ENCODE measurements around the gene C4BPB. TPM values are rescaled to one million over a fixed set of nuclear protein-coding genes. Genes with fewer than 3 reads are reported as not detected.
"Not testable (repeated sequence)": the region's sequence is repeated elsewhere in the genome, so short reads cannot be mapped to it uniquely, and the experiment has no call there.

C4BPB gene, protein sequence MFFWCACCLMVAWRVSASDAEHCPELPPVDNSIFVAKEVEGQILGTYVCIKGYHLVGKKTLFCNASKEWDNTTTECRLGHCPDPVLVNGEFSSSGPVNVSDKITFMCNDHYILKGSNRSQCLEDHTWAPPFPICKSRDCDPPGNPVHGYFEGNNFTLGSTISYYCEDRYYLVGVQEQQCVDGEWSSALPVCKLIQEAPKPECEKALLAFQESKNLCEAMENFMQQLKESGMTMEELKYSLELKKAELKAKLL
- 0.84 TPM for total RNA-seq

- Histone ChIP-seq H3K9me3 (ENCODE audit: low read depth, low read length) (no peaks in the 10 kb centered on the region), H3K4me1 (ENCODE audit: insufficient read depth, low read length) (peaks cover 16% of the 10 kb centered on the region), H3K27me3 (ENCODE audit: insufficient read depth, low read length) (peaks cover 6% of the 10 kb centered on the region), H3K4me3 (ENCODE audit: low read length) (no peak within 1 kb of the TSS)
Measured at GRCh38 chr1:207088701-207089626, at the start of gene C4BPB. Gene C4BPB, plus strand, starts transcription at chr1:207088860. Its CDS starts 672 bp downstream, at chr1:207089532.

GRCh38 chr1:207039380-207040180, 49.1 kb upstream of the C4BPB start:
- no peaks in the 10 kb centered on the region for H3K4me1 ChIP-seq (ENCODE audit: insufficient read depth, low read length)
- H3K4me3 ChIP-seq (ENCODE audit: low read length): no peak overlapping the region

GRCh38 chr1:207040181-207040533, 48.5 kb upstream of the C4BPB start:
- Histone ChIP-seq H3K4me1 (ENCODE audit: insufficient read depth, low read length) (no peaks in the 10 kb centered on the region), H3K9me3 (ENCODE audit: low read depth, low read length) (no peaks in the 10 kb centered on the region), H3K4me3 (ENCODE audit: low read length) (no peak overlapping the region), H3K27me3 (ENCODE audit: insufficient read depth, low read length) (no peaks in the 10 kb centered on the region)

More at GRCh38 chr1:207039380-207040180, 49.1 kb upstream of the C4BPB start:
- H3K27me3 ChIP-seq (ENCODE audit: insufficient read depth, low read length): no peaks in the 10 kb centered on the region
- no peaks in the 10 kb centered on the region for H3K9me3 ChIP-seq (ENCODE audit: low read depth, low read length)

DNA sequence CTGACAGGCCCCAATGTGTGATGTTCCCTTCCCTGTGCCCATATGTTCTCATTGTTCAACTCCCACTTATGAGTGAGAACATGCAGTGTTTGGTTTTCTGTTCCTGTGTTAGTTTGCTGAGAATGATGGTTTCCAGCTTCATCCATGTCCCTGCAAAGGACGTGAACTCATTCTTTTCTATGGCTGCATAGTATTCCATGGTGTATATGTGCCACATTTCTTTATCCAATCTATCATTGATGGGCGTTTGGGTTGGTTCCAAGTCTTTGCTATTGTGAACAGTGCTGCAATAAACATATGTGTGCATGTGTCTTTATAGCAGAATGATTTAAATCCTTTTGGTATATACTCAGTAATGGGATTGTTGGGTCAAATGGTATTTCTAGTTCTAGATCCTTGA, 47.3 kb upstream of the C4BPB start:
- not testable (repeated sequence) for H3K4me3 ChIP-seq (ENCODE audit: low read length); H3K4me1 ChIP-seq (ENCODE audit: insufficient read depth, low read length); H3K27me3 ChIP-seq (ENCODE audit: insufficient read depth, low read length); H3K9me3 ChIP-seq (ENCODE audit: low read depth, low read length)

GRCh38 chr1:207045453-207045852, 43.2 kb upstream of the C4BPB start:
- Histone ChIP-seq H3K4me1 (ENCODE audit: insufficient read depth, low read length) (peaks cover 7% of the 10 kb centered on the region), H3K27me3 (ENCODE audit: insufficient read depth, low read length) (no peaks in the 10 kb centered on the region), H3K9me3 (ENCODE audit: low read depth, low read length) (no peaks in the 10 kb centered on the region), H3K4me3 (ENCODE audit: low read length) (no peak overlapping the region)

GRCh38 chr1:207047505-207047904, 41.2 kb upstream of the C4BPB start:
- Histone ChIP-seq H3K27me3 (ENCODE audit: insufficient read depth, low read length) (no peaks in the 10 kb centered on the region), H3K9me3 (ENCODE audit: low read depth, low read length) (no peaks in the 10 kb centered on the region), H3K4me3 (ENCODE audit: low read length) (no peak overlapping the region), H3K4me1 (ENCODE audit: insufficient read depth, low read length) (peaks cover 22% of the 10 kb centered on the region)

- no peaks in the 10 kb centered on the region for H3K27me3 ChIP-seq (ENCODE audit: insufficient read depth, low read length)
- H3K9me3 ChIP-seq (ENCODE audit: low read depth, low read length): no peaks in the 10 kb centered on the region
- H3K4me1 ChIP-seq (ENCODE audit: insufficient read depth, low read length): peaks cover 24% of the 10 kb centered on the region
- H3K4me3 ChIP-seq (ENCODE audit: low read length): no peak overlapping the region
Measured at GRCh38 chr1:207048041-207048440, 40.6 kb upstream of the C4BPB start.

GRCh38 chr1:207049054-207049453, 39.6 kb upstream of the C4BPB start:
- no peaks in the 10 kb centered on the region for H3K9me3 ChIP-seq (ENCODE audit: low read depth, low read length)
- no peaks in the 10 kb centered on the region for H3K27me3 ChIP-seq (ENCODE audit: insufficient read depth, low read length)
- no peak overlapping the region for H3K4me3 ChIP-seq (ENCODE audit: low read length)
- peaks cover 33% of the 10 kb centered on the region for H3K4me1 ChIP-seq (ENCODE audit: insufficient read depth, low read length)

- Histone ChIP-seq H3K4me1 (ENCODE audit: insufficient read depth, low read length) (peaks cover 37% of the 10 kb centered on the region), H3K27me3 (ENCODE audit: insufficient read depth, low read length) (no peaks in the 10 kb centered on the region), H3K4me3 (ENCODE audit: low read length) (no peak overlapping the region), H3K9me3 (ENCODE audit: low read depth, low read length) (no peaks in the 10 kb centered on the region)
Measured at GRCh38 chr1:207049514-207049913, 39.1 kb upstream of the C4BPB start.

GRCh38 chr1:207049974-207050391, 38.7 kb upstream of the C4BPB start:
- H3K27me3 ChIP-seq (ENCODE audit: insufficient read depth, low read length): no peaks in the 10 kb centered on the region
- peak overlapping the region; percentile 77 for H3K4me3 ChIP-seq (ENCODE audit: low read length)
- no peaks in the 10 kb centered on the region for H3K9me3 ChIP-seq (ENCODE audit: low read depth, low read length)
- peaks cover 42% of the 10 kb centered on the region for H3K4me1 ChIP-seq (ENCODE audit: insufficient read depth, low read length)

- peaks cover 48% of the 10 kb centered on the region for H3K4me1 ChIP-seq (ENCODE audit: insufficient read depth, low read length)
Measured at GRCh38 chr1:207050480-207051190, 38.0 kb upstream of the C4BPB start.

DNA sequence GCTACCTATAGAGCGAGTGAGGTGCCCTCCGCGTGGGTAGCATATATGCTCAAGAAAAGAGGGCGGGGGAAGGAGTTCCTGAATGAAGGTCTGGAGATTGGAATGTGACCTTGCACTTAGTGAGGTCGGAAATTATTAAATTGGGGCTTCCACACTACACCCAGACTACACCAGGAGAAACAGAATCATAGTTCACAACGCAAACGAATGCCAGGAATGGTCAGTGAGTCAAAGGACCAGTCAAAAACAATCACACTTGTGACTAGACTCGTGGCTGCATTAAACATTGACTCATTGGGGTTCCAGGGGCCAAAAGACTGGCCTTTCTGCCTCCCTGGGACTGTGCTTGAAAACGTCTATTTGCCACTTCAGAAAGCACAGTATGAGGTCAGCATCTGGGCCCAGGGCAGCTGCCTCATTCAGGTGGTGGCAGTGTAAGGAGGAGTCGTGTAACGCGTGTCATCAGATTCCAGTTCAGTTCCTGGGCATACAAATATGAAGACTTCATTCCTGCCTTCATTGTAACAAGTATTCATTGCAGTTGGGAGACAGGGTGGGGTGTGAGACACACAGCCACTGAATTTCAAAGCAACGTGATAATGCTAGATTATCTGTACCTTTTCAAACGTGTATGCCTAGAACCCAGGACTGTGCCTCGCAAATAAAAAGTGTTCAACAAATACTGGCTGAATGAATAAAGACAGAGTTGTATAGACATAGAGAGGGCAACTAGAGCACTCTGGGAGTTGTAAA, 37.3 kb upstream of the C4BPB start, which contains the start of gene YOD1:
TSS of gene YOD1 (minus strand) at position 18 of the 753 bp plus-strand sequence. CDS start 178 bp downstream, outside the sequence.
- Histone ChIP-seq H3K4me1 (ENCODE audit: insufficient read depth, low read length) (peaks cover 51% of the 10 kb centered on the region), H3K4me3 (ENCODE audit: low read length) (peak within 1 kb of the TSS; percentile 77), H3K9me3 (ENCODE audit: low read depth, low read length) (no peaks in the 10 kb centered on the region), H3K27me3 (ENCODE audit: insufficient read depth, low read length) (no peaks in the 10 kb centered on the region)

More at GRCh38 chr1:207050480-207051190, 38.0 kb upstream of the C4BPB start:
- H3K9me3 ChIP-seq (ENCODE audit: low read depth, low read length): no peaks in the 10 kb centered on the region
- H3K27me3 ChIP-seq (ENCODE audit: insufficient read depth, low read length): no peaks in the 10 kb centered on the region
- H3K4me3 ChIP-seq (ENCODE audit: low read length): peak overlapping the region; percentile 77

- Histone ChIP-seq H3K9me3 (ENCODE audit: low read depth, low read length) (no peaks in the 10 kb centered on the region), H3K27me3 (ENCODE audit: insufficient read depth, low read length) (no peaks in the 10 kb centered on the region), H3K4me1 (ENCODE audit: insufficient read depth, low read length) (peaks cover 51% of the 10 kb centered on the region), H3K4me3 (ENCODE audit: low read length) (peak within 1 kb of the TSS; percentile 66)
Measured at GRCh38 chr1:207052911-207053769, 35.5 kb upstream of the C4BPB start, which contains the start of gene PFKFB2. Gene PFKFB2, plus strand, starts transcription at chr1:207053275. Its CDS starts 1,443 bp downstream, at chr1:207054718.
